Measurements from ENCODE around the gene NCAPD3. TPM values are rescaled to one million over a fixed set of nuclear protein-coding genes. Genes with fewer than 3 reads are reported as not detected.

The NCAPD3 gene
- total and polyA plus RNA-seq, 4 donors: 4.4 to 23.5 (median 16.5) TPM

- 96% methylated on average over 13 of the region's 13 CpGs for WGBS, 2 donors
- H3K36me3 ChIP-seq (ENCODE audit: control insufficient read depth in 4 of 4, insufficient read depth in 4 of 4, low read length in 4 of 4): peaks cover 16 to 26% (median 21%) of the 10 kb centered on the region in 4 donors
- H3K9me3 ChIP-seq (ENCODE audit: control insufficient read depth in 4 of 4, insufficient read depth in 3 of 4, low read length in 3 of 4): no peaks in the 10 kb centered on the region
- no peak for TF ChIP-seq CTCF (IDR thresholded peaks at IDR 0.05; ENCODE audit: control extremely low read depth, extremely low read depth)
- DNase-seq: no peak
- no peaks in the 10 kb centered on the region for H3K4me1 ChIP-seq (ENCODE audit: control insufficient read depth in 5 of 5, insufficient read depth in 5 of 5, low read length in 5 of 5)
- no peaks in the 10 kb centered on the region for H3K27me3 ChIP-seq (ENCODE audit: control insufficient read depth in 3 of 3, insufficient read depth in 3 of 3, low read length in 2 of 3)
- no peak overlapping the region for H3K4me3 ChIP-seq
- no peak overlapping the region for H3K27ac ChIP-seq (ENCODE audit: low read depth in 1 of 2, low read length in 1 of 2)
- no peak overlapping the region for H3K9ac ChIP-seq (ENCODE audit: insufficient read depth in 1 of 2, low read length in 2 of 2)
- no peak for ATAC-seq (ENCODE audit: insufficient read depth, low FRiP score)
These were observed 47.5 kb downstream of the NCAPD3 start for GRCh38 chr11:134176284-134176683.

- Histone ChIP-seq H3K4me3 (no peak overlapping the region), H3K9me3 (ENCODE audit: control insufficient read depth in 4 of 4, insufficient read depth in 3 of 4, low read length in 3 of 4) (no peaks in the 10 kb centered on the region), H3K9ac (ENCODE audit: insufficient read depth in 1 of 2, low read length in 2 of 2) (no peak overlapping the region), H3K27me3 (ENCODE audit: control insufficient read depth in 3 of 3, insufficient read depth in 3 of 3, low read length in 2 of 3) (no peaks in the 10 kb centered on the region), H3K4me1 (ENCODE audit: control insufficient read depth in 5 of 5, insufficient read depth in 5 of 5, low read length in 5 of 5) (no peaks in the 10 kb centered on the region), H3K36me3 (ENCODE audit: control insufficient read depth in 4 of 4, insufficient read depth in 4 of 4, low read length in 4 of 4) (peaks cover 16 to 33% (median 27%) of the 10 kb centered on the region in 4 donors), H3K27ac (ENCODE audit: low read depth in 1 of 2, low read length in 1 of 2) (no peak overlapping the region)
- WGBS, 2 donors: 95 to 100% methylated on average over 5 of the region's 5 CpGs
- no peak for TF ChIP-seq CTCF (IDR thresholded peaks at IDR 0.05; ENCODE audit: control extremely low read depth, extremely low read depth)
- ATAC-seq (ENCODE audit: insufficient read depth, low FRiP score) (no peak), DNase-seq (no peak)
These were observed 50.5 kb downstream of the NCAPD3 start for GRCh38 chr11:134173296-134173695.

GRCh38 chr11:134171951-134172350 lies 51.8 kb downstream of the NCAPD3 start:
- Histone ChIP-seq H3K27me3 (ENCODE audit: control insufficient read depth in 3 of 3, insufficient read depth in 3 of 3, low read length in 2 of 3) (no peaks in the 10 kb centered on the region), H3K9ac (ENCODE audit: insufficient read depth in 1 of 2, low read length in 2 of 2) (no peak overlapping the region), H3K36me3 (ENCODE audit: control insufficient read depth in 4 of 4, insufficient read depth in 4 of 4, low read length in 4 of 4) (peaks cover 17 to 34% (median 29%) of the 10 kb centered on the region in 4 donors), H3K4me1 (ENCODE audit: control insufficient read depth in 5 of 5, insufficient read depth in 5 of 5, low read length in 5 of 5) (no peaks in the 10 kb centered on the region), H3K4me3 (no peak overlapping the region), H3K27ac (ENCODE audit: low read depth in 1 of 2, low read length in 1 of 2) (no peak overlapping the region), H3K9me3 (ENCODE audit: control insufficient read depth in 4 of 4, insufficient read depth in 3 of 4, low read length in 3 of 4) (no peaks in the 10 kb centered on the region)
- ATAC-seq (ENCODE audit: insufficient read depth, low FRiP score): no peak
- no peak for TF ChIP-seq CTCF (IDR thresholded peaks at IDR 0.05; ENCODE audit: control extremely low read depth, extremely low read depth)
- DNase-seq: no peak
- 97 to 98% methylated on average over 10 of the region's 10 CpGs for WGBS, 2 donors

GRCh38 chr11:134170919-134171281 lies 52.9 kb downstream of the NCAPD3 start:
- H3K36me3 ChIP-seq (ENCODE audit: control insufficient read depth in 4 of 4, insufficient read depth in 4 of 4, low read length in 4 of 4): peaks cover 11 to 26% (median 22%) of the 10 kb centered on the region in 4 donors
- DNase-seq: no peak

More at GRCh38 chr11:134170919-134171281, 52.9 kb downstream of the NCAPD3 start:
- no peaks in the 10 kb centered on the region for H3K4me1 ChIP-seq (ENCODE audit: control insufficient read depth in 5 of 5, insufficient read depth in 5 of 5, low read length in 5 of 5)
- H3K27ac ChIP-seq (ENCODE audit: low read depth in 1 of 2, low read length in 1 of 2): no peak overlapping the region
- H3K27me3 ChIP-seq (ENCODE audit: control insufficient read depth in 3 of 3, insufficient read depth in 3 of 3, low read length in 2 of 3): no peaks in the 10 kb centered on the region
- WGBS, 2 donors: 97 to 98% methylated on average over 5 of the region's 5 CpGs
- no peak for TF ChIP-seq CTCF (IDR thresholded peaks at IDR 0.05; ENCODE audit: control extremely low read depth, extremely low read depth)
- H3K9ac ChIP-seq (ENCODE audit: insufficient read depth in 1 of 2, low read length in 2 of 2): no peak overlapping the region
- ATAC-seq (ENCODE audit: insufficient read depth, low FRiP score): no peak
- no peaks in the 10 kb centered on the region for H3K9me3 ChIP-seq (ENCODE audit: control insufficient read depth in 4 of 4, insufficient read depth in 3 of 4, low read length in 3 of 4)
- H3K4me3 ChIP-seq: no peak overlapping the region

Data from lung (tissue), 12 donors.